Mesendoderm (in vitro differentiated cells): ENCODE results near the gene CENPT. TPM values are rescaled to one million over a fixed set of nuclear protein-coding genes. Genes with fewer than 3 reads are reported as not detected.

Experiments used
- DNase-seq: peaks from one replicate; pipeline ENCODE4 v3.0.0; 2013
- H2AK5ac ChIP-seq: 2 replicates; pipeline ENCODE4 v1.6.1; 2013; ENCODE audit warnings: low read length, inconsistent platforms
- H2BK120ac ChIP-seq: 2 replicates; pipeline ENCODE4 v1.6.1; 2013; ENCODE audit warnings: low read depth, mild to moderate bottlenecking, low read length, moderate library complexity, mixed read lengths
- H2BK15ac ChIP-seq: replicated peaks from 2 replicates; pipeline ENCODE4 v1.6.1; 2013; ENCODE audit warnings: low read depth, mild to moderate bottlenecking, moderate library complexity
- H2BK5ac ChIP-seq: 2 replicates; pipeline ENCODE4 v1.6.1; 2013; ENCODE audit warnings: low read length, inconsistent platforms
- H3K18ac ChIP-seq: 2 replicates; pipeline ENCODE4 v1.6.1; 2013; ENCODE audit warnings: mild to moderate bottlenecking, low read length, mixed read lengths
- H3K23ac ChIP-seq: one replicate; pipeline ENCODE4 v1.6.1; 2013; ENCODE audit warnings: low read length
- H3K27ac ChIP-seq: 2 replicates; pipeline ENCODE4 v1.5.1; 2013; ENCODE audit warnings: low read depth, mild to moderate bottlenecking, inconsistent platforms, low read length, moderate library complexity
- H3K27me3 ChIP-seq: 2 replicates; pipeline ENCODE4 v1.6.1; 2013; ENCODE audit warnings: low read length, control low read depth, mild to moderate bottlenecking, inconsistent platforms; ENCODE audit not compliant: insufficient read depth, poor library complexity
- H3K36me3 ChIP-seq: 2 replicates; pipeline ENCODE4 v1.6.1; 2013; ENCODE audit warnings: low read length, inconsistent platforms; ENCODE audit not compliant: control insufficient read depth, insufficient read depth
- H3K4ac ChIP-seq: one replicate; pipeline ENCODE4 v1.6.1; 2013; ENCODE audit warnings: low read depth, mild to moderate bottlenecking, low read length, moderate library complexity
- H3K4me1 ChIP-seq: 2 replicates; pipeline ENCODE4 v1.6.1; 2013; ENCODE audit warnings: low read depth, low read length, inconsistent platforms; ENCODE audit not compliant: control insufficient read depth
- H3K4me2 ChIP-seq: 2 replicates; pipeline ENCODE4 v1.6.1; 2013; ENCODE audit warnings: low read length
- H3K4me3 ChIP-seq: 2 replicates; pipeline ENCODE4 v1.5.1; 2013; ENCODE audit warnings: mild to moderate bottlenecking, low read length
- H3K56ac ChIP-seq: one replicate; pipeline ENCODE4 v1.6.1; 2013; ENCODE audit warnings: low read length
- H3K79me1 ChIP-seq: 2 replicates; pipeline ENCODE4 v1.6.1; 2013; ENCODE audit warnings: low read length, inconsistent platforms
- H3K79me2 ChIP-seq: 2 replicates; pipeline ENCODE4 v1.6.1; 2013; ENCODE audit warnings: mild to moderate bottlenecking, low read length; ENCODE audit not compliant: control insufficient read depth, insufficient read depth
- H3K9ac ChIP-seq: 2 replicates; pipeline ENCODE4 v1.6.1; 2013; ENCODE audit warnings: low read length, inconsistent platforms
- H4K5ac ChIP-seq: one replicate; pipeline ENCODE4 v1.6.1; 2013; ENCODE audit warnings: low read length
- H4K8ac ChIP-seq: one replicate; pipeline ENCODE4 v1.6.1; 2013; ENCODE audit warnings: low read depth, mild to moderate bottlenecking, control low read depth, low read length, moderate library complexity
- WGBS: extraction: QIAGEN DNeasy Blood & Tissue Kit; methylation state at CpG from one replicate; pipeline ENCODE4 v1.1.7; 2013; ENCODE audit warnings: low lambda C conversion rate, missing lambda C conversion rate; ENCODE audit not compliant: insufficient coverage; ENCODE audit errors: extremely low coverage; 5-methylcytosine and 5-hydroxymethylcytosine counted together
- polyA plus RNA-seq, 2 experiments: library from polyadenylated mRNA; stranded (reverse); fragments of 200-250 nt; gene quantifications; one replicate each; pipeline ENCODE4 v1.2.3, GENCODE V29; 2013

The CENPT gene
- 33.6 TPM for polyA plus RNA-seq (2013, experiment 1 of 2)
- 33.5 TPM for polyA plus RNA-seq (2013, experiment 2 of 2)

GRCh38 chr16:67847064-67847861, at the start of gene CENPT:
Gene CENPT (minus strand): TSS chr16:67847693. CDS start chr16:67833859, 13,834 bp downstream.
- DNase-seq, result peak; percentile 96
- H2BK120ac ChIP-seq, result peak within 1 kb of the TSS; percentile 80

DNA sequence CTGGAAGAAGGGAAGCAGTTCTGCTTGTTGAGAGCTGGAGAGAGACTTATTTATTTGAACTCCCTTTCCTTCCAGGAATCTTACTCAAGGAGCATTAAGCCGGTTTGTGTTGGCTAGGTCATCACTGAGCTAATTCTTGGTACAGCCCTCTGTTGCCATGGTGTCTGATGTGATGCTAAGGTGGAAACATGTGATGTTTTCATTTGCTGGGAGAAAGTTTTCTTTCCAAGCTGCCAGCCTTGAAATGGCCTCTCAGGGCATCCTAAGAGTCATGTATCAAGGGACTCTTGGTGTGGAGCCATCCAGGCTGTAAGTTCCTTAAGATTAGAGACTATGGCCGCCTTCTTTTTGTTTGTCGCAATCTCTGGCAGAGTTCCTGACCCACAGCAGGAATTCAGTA, 49.7 kb upstream of the CENPT start:
- WGBS, result no CpG with 5 or more reads among the region's 3 CpGs

More at GRCh38 chr16:67847064-67847861, at the start of gene CENPT:
- peak within 1 kb of the TSS; percentile 96 for H3K4me3 ChIP-seq
- peak within 1 kb of the TSS; percentile 81 for H3K4ac ChIP-seq
- no peak within 1 kb of the TSS for H4K8ac ChIP-seq
- H3K4me2 ChIP-seq, result peak within 1 kb of the TSS; percentile 92
- peak within 1 kb of the TSS; percentile 94 for H3K27ac ChIP-seq
- peak within 1 kb of the TSS; percentile 97 for H3K56ac ChIP-seq
- peaks cover 3% of the 10 kb centered on the region for H3K36me3 ChIP-seq
- no CpG with 5 or more reads among the region's 62 CpGs for WGBS
- peaks cover 19% of the 10 kb centered on the region for H3K79me1 ChIP-seq
- H3K4me1 ChIP-seq, result peaks cover 17% of the 10 kb centered on the region
- no peaks in the 10 kb centered on the region for H3K27me3 ChIP-seq
- H3K18ac ChIP-seq, result peak within 1 kb of the TSS; percentile 92
- no peak within 1 kb of the TSS for H4K5ac ChIP-seq
- no peak within 1 kb of the TSS for H2BK15ac ChIP-seq
- H2BK5ac ChIP-seq, result peak within 1 kb of the TSS; percentile 70
- H2AK5ac ChIP-seq, result peak within 1 kb of the TSS; percentile 74
- H3K79me2 ChIP-seq, result peaks cover 66% of the 10 kb centered on the region
- peak within 1 kb of the TSS; percentile 100 for H3K23ac ChIP-seq
- H3K9ac ChIP-seq, result peak within 1 kb of the TSS; percentile 99

DNA sequence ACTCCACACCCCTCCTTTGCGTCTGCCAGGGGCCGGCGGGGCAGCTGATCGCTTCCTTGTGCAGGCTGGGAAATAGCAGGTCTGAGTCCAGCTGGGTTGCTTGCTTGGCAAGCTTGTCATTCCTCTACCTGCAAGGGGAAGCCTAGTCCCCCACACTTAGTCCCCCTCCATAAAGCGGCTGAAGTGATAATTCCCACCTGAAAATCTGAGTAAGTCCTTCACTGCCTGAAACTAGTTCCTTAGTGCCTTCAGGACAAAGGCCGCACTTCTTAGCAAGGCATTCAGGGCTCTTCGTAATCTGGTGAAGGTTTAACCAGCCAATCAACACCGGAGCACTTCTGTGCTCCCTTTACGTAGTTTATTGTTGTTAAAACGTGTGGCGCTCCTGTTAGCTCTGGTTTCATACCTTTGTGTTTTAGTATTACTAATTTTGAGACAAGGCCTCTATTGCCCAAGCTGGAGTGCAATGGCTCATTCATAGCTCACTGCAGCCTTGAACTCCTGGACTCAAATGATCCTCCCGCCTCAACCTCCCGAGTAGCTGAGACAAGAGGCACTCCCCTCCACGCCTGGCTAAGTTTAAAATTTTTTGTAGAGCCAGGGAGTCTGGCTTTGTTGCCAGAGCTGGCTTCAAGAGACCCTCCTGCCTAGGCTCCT, 46.4 kb upstream of the CENPT start:
- H3K4me1 ChIP-seq, result peaks cover 3% of the 10 kb centered on the region
- no CpG with 5 or more reads among the region's 14 CpGs for WGBS
- H3K4ac ChIP-seq, result peak overlapping the region; percentile 93
- H3K27me3 ChIP-seq, result no peaks in the 10 kb centered on the region
- H3K79me1 ChIP-seq, result peaks cover 21% of the 10 kb centered on the region
- no peak overlapping the region for H4K8ac ChIP-seq
- H3K4me2 ChIP-seq, result peak overlapping the region; percentile 90
- peaks cover 24% of the 10 kb centered on the region for H3K79me2 ChIP-seq
- peak overlapping the region; percentile 99 for H3K9ac ChIP-seq
- peak overlapping the region; percentile 64 for H2AK5ac ChIP-seq
- peak overlapping the region; percentile 2 for H3K27ac ChIP-seq
- H4K5ac ChIP-seq, result no peak overlapping the region
- H3K23ac ChIP-seq, result no peak overlapping the region
- no peaks in the 10 kb centered on the region for H3K36me3 ChIP-seq
- DNase-seq, result peak; percentile 71
- peak overlapping the region; percentile 99 for H3K56ac ChIP-seq
- no peak overlapping the region for H2BK120ac ChIP-seq
- H3K18ac ChIP-seq, result peak overlapping the region; percentile 62
- no peak overlapping the region for H2BK5ac ChIP-seq
- peak overlapping the region; percentile 97 for H3K4me3 ChIP-seq
- H2BK15ac ChIP-seq, result no peak overlapping the region

More for the DNA sequence above, 49.7 kb upstream of the CENPT start:
- no peak overlapping the region for H4K8ac ChIP-seq
- H3K4me3 ChIP-seq, result no peak overlapping the region
- H2BK15ac ChIP-seq, result no peak overlapping the region
- H3K56ac ChIP-seq, result no peak overlapping the region
- H3K36me3 ChIP-seq, result no peaks in the 10 kb centered on the region
- H3K4ac ChIP-seq, result no peak overlapping the region
- no peak overlapping the region for H3K9ac ChIP-seq
- no peak overlapping the region for H3K23ac ChIP-seq
- peaks cover 23% of the 10 kb centered on the region for H3K79me1 ChIP-seq
- H2BK120ac ChIP-seq, result no peak overlapping the region
- peaks cover 26% of the 10 kb centered on the region for H3K79me2 ChIP-seq
- H3K18ac ChIP-seq, result no peak overlapping the region
- no peak overlapping the region for H2BK5ac ChIP-seq
- no peak overlapping the region for H2AK5ac ChIP-seq
- H3K4me2 ChIP-seq, result no peak overlapping the region
- H3K27me3 ChIP-seq, result no peaks in the 10 kb centered on the region
- H4K5ac ChIP-seq, result no peak overlapping the region
- no peak overlapping the region for H3K27ac ChIP-seq
- no peak for DNase-seq
- H3K4me1 ChIP-seq, result peaks cover 3% of the 10 kb centered on the region

- Histone ChIP-seq H2BK15ac (no peak within 1 kb of the TSS), H3K9ac (peak within 1 kb of the TSS; percentile 99), H4K5ac (no peak within 1 kb of the TSS), H3K27me3 (no peaks in the 10 kb centered on the region), H3K79me1 (peaks cover 21% of the 10 kb centered on the region), H4K8ac (no peak within 1 kb of the TSS), H3K23ac (no peak within 1 kb of the TSS), H3K56ac (peak within 1 kb of the TSS; percentile 99), H2AK5ac (peak within 1 kb of the TSS; percentile 64), H3K18ac (peak within 1 kb of the TSS; percentile 62), H2BK5ac (peak within 1 kb of the TSS; percentile 62), H3K27ac (peak within 1 kb of the TSS; percentile 54), H3K4me2 (peak within 1 kb of the TSS; percentile 90), H2BK120ac (no peak within 1 kb of the TSS), H3K79me2 (peaks cover 24% of the 10 kb centered on the region), H3K36me3 (no peaks in the 10 kb centered on the region), H3K4ac (peak within 1 kb of the TSS; percentile 93), H3K4me3 (peak within 1 kb of the TSS; percentile 97), H3K4me1 (peaks cover 3% of the 10 kb centered on the region)
- DNase-seq, result peak; percentile 99
- no CpG with 5 or more reads among the region's 90 CpGs for WGBS
These were observed 45.6 kb upstream of the CENPT start, which contains the start of gene PSKH1 for GRCh38 chr16:67892899-67893742. Gene PSKH1 (plus strand): TSS chr16:67893254. CDS start chr16:67908750, 15,496 bp downstream.

GRCh38 chr16:67892375-67892774, 44.9 kb upstream of the CENPT start:
- Histone ChIP-seq H3K9ac (peak overlapping the region; percentile 49), H4K5ac (no peak overlapping the region), H2BK15ac (no peak overlapping the region), H3K79me1 (peaks cover 19% of the 10 kb centered on the region), H2BK120ac (no peak overlapping the region), H3K23ac (no peak overlapping the region), H3K4me3 (no peak overlapping the region), H4K8ac (no peak overlapping the region), H3K4me1 (peaks cover 3% of the 10 kb centered on the region), H2BK5ac (no peak overlapping the region), H3K27ac (no peak overlapping the region), H3K18ac (no peak overlapping the region), H3K4ac (no peak overlapping the region), H3K27me3 (no peaks in the 10 kb centered on the region), H3K56ac (no peak overlapping the region), H3K36me3 (no peaks in the 10 kb centered on the region), H2AK5ac (no peak overlapping the region), H3K4me2 (no peak overlapping the region), H3K79me2 (peaks cover 24% of the 10 kb centered on the region)
- no peak for DNase-seq
- WGBS, result no CpG with 5 or more reads among the region's 5 CpGs
